Activated CD8-positive, alpha-beta memory T cell treated with anti-CD3 and anti-CD28 coated beads, Interleukin-2, amount 50 U/mL, for 1 hour (primary cell): ENCODE data around the gene CAPN10.

Experiments used
- DNase-seq: peaks from one replicate; pipeline ENCODE4 v3.0.0-alpha.2; 2020; ENCODE audit errors: extremely low read depth

Gene CAPN10

DNA sequence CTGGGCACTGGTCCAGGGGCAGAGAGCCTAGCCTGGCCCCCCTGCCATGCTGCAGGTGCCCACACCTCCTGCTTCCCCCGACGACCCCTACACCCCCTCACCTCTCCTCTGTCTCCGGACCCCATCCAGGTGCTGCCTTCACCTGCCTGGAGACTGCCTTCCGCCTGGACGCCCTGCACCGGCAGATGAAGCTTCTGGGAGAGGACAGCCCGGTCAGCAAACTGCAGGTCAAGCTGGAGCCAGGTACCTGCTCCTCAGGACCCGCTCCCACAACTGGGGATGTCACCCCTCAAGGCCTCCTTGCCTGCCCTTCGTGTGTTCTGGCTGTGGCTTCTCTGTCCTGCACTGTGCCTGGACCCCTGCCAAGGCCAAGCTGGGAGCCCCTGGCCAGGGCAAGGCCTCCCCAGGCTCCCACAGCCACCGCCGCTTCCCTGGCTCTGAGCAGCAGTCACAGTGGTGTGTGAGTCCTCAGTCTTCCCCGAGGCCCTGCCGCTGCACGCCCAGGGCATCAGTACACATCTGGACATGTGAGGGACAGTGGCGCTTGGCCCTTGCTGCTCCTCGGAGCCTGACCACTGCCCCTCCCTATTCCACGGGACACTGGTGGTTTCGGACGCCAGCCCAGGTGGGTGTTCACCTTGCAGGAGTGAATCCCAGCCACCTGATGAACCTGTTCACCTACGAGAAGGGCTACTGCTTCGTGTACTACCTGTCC lies 12.0 kb upstream of the CAPN10 start:
- DNase-seq, result no peak

DNA sequence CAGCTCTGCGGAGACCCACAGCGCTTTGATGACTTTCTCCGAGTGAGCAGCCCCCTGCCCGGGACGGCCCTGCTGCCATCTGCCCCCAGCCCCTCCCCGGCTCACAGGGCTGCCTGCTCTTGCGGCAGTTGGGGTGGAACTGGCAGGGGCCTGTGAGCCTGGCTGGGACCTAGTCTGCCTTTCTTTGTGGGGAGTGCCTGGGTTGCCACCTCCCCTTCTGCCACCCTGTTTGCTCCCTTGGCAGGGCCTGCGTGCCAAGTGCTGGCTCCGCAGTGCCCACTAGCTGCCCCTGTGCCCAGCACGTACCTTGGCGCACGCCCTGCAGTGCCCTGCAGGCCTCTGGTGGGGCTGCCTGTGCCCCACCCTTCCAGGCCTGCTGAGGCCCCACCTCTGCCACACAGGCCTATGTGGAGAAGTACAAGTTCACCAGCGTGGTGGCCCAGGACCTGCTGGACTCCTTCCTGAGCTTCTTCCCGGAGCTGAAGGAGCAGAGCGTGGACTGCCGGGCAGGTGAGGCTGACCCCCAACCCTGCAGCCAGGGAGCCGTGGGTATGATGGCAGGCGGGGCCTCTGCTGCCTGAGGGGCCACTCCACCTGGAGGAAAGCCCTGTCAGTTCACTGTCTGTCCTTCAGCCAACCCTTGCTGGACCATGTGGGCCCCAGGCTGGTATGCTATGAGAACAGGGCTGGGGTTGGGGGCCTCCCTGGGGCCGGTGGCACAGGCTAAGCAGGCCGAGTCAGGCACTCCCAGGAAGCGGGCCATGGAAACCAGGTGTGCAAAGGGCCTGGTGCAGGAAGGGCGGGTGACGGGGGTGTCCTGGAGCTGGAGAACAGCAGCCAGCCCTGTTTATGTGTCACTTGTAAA lies 11.2 kb upstream of the CAPN10 start:
- DNase-seq, result no peak

DNA sequence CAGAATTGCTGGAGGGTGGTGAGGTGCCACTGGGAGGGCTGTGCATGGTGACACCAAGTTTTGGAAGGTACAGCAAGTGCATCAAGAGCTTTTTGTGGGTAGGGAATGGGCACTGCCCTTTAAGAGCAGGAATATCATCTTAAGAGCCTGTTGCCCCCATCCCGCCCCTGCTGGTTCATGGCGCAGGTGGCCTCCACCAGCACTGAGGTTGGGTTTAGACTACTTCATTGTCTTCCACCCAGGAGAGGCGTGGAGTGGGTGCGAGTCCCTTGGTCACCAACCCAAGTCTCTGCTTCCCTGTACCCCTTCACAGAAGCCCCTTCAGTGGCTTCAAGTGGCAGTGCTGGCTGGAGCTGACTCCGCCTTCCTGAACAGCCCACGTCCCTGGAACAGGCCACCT lies 10.5 kb upstream of the CAPN10 start:
- DNase-seq, result no peak

DNA sequence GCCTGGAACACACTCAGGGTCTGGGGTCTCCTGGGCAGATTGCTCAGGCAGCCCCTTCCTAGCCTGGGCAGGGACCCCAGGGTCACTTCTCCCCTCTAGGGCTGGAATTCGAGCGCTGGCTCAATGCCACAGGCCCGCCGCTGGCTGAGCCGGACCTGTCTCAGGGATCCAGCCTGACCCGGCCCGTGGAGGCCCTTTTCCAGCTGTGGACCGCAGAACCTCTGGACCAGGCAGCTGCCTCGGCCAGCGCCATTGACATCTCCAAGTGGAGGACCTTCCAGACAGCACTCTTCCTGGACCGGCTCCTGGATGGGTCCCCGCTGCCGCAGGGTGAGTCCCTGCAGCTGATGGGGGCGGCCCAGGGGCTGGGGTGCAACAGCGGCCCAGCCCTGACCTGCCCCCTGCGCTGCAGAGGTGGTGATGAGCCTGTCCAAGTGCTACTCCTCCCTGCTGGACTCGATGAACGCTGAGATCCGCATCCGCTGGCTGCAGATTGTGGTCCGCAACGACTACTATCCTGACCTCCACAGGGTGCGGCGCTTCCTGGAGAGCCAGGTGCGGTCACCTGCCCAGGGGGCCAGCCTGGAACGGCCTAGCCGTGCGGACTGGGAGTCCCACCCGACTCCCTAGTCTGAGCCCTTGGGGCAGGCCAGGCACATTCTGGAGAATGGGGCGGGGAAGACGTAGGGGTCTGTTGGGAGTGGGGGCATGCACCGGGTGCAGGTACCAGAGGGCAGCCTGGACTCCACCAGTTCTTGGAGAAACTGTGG lies 9.9 kb upstream of the CAPN10 start:
- DNase-seq, result no peak

DNA sequence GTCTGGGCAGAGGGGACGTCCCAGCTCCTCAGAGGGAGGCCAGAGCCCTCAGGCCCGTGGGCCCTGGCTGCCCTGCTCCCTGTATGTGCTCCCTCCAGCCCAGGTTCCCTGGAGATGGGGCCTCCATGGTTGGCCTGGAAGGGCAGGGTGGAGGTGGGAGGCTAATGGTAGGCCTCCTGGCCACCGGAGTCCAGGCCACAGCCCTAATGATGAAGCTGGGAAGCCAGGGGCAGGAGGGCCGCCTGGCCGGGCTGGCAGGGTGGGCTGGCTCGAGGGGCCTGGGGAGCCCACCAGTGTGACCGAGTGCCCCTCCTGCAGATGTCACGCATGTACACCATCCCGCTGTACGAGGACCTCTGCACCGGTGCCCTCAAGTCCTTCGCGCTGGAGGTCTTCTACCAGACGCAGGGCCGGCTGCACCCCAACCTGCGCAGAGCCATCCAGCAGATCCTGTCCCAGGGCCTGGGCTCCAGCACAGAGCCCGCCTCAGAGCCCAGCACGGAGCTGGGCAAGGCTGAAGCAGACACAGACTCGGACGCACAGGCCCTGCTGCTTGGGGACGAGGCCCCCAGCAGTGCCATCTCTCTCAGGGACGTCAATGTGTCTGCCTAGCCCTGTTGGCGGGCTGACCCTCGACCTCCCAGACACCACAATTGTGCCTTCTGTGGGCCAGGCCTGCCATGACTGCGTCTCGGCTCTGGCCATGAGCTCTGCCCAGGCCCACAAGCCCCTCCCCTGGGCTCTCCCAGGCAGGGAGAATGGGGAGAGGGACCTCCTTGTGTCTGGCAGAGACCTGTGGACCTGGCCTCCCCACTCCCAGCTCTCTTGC lies 9.0 kb upstream of the CAPN10 start:
- DNase-seq, result no peak

DNA sequence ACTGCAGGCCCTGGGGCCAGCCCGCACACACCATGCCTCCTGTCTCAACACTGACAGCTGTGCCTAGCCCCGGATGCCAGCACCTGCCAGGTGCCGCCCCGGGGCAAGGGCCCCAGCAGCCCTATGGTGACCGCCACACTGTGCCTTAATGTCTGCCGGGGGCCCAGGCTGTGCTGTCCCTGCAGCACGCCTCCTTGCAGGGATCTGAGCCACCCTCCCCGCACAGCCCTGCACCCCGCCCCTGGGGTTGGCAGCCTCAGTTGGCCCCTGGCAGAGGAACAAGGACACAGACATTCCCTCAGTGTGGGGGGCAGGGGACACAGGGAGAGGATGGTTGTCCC lies 8.5 kb upstream of the CAPN10 start:
- no peak for DNase-seq

- no peak for DNase-seq
Measured at GRCh38 chr2:240578488-240578887, 8.0 kb upstream of the CAPN10 start.

GRCh38 chr2:240579071-240579762 lies 7.3 kb upstream of the CAPN10 start:
- DNase-seq, result no peak

DNA sequence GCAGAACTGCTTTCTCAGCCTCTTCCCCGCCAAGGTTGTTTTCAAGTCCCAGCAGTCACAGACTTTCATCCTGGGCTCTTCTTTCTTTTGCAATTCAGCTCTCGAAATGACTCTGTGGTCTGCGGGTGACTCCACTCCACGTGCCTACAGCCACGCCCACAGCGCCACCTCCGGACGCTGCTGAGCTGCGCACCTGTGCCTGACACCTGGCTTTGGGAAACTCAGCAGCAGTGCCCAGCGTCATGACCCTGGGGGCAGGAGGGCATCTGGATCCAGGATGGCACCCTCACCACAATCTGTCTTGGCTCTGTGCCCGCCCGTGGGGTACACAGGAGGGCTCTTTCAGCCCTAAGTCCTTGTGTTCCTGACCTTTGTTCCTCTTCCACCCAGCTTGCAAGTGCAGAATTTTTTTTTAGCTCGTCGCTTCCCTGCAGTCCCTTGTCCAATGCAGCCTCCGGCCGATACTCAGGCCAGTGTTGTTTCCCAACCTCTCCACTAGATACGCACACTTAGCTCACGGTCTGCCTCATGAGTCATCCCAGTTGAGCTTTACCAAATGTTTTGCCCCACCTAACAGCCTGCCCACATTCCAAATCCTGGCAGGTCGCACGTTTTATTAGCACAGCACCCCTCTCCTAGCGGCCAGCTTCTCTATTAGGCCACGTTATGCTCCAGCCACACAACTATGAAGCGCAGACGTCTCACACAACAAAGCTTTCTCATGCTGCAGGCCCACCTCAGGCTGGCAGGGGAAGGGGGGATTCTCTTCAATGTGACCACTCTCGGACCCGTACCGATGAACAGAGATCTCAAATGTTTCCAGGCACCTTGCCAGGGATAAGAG lies 6.5 kb upstream of the CAPN10 start:
- no peak for DNase-seq

GRCh38 chr2:240581811-240582210 lies 4.7 kb upstream of the CAPN10 start:
- DNase-seq, result no peak

GRCh38 chr2:240582781-240583180 lies 3.8 kb upstream of the CAPN10 start:
- DNase-seq, result no peak

GRCh38 chr2:240583774-240584173 lies 2.8 kb upstream of the CAPN10 start:
- DNase-seq, result no peak

- no peak for DNase-seq
Measured at GRCh38 chr2:240584486-240585031, 2.0 kb upstream of the CAPN10 start.

- no peak for DNase-seq
Measured at GRCh38 chr2:240585101-240585500, 1.4 kb upstream of the CAPN10 start.

GRCh38 chr2:240585681-240586197 lies 795 bp upstream of the CAPN10 start:
- no peak for DNase-seq

- DNase-seq, result no peak
Measured at GRCh38 chr2:240586919-240587800, 626 bp downstream of the CAPN10 start.

GRCh38 chr2:240588006-240588655 lies 1.6 kb downstream of the CAPN10 start:
- DNase-seq, result no peak

DNA sequence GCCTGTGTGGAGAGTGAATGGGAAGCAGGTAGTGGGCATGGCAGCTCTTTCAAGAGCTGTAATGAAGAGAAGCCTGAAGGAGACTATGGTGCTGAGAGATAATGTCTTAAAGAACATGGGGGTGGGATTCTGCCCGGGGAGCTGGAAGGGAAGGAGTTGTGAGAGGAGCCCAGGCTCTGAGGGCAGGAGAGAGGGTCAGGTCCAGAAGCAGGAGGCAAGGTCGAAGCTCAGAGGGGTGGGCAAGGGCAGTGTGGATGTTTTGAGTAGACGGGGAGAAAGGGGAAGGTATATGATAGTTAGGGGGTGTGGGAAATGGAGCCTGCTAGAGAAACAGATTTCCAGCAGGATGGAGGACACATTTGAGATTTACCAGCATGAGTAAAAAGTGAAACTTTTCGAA lies 2.1 kb downstream of the CAPN10 start:
- DNase-seq, result no peak
